G401.6 (cell line): ENCODE data around the gene FERD3L.

ENCODE experiments used
- FAIRE-seq: peaks from 2 replicates; lab custom pipeline; 2012; peaks lifted over from hg19 to GRCh38; lab: Jason Lieb, UNC

Gene FERD3L

DNA sequence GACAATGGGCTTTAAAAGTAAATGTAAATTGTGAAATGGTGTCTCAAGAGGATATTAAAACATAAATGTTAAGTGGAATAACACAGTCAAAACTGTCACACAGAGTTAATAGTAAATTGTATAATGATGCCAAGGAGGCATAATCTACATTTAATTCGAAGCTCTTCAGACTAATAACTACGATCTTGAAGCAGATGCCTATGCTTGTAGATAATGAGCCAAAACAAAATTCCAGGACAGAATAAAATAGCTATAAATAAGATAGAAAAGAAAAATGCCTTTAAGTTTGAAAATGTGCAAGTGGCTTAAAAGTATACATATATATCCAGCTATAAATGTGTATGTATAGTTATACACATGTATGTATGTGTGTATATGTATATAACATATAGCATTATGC lies 45.3 kb downstream of the FERD3L start:
- no peak for FAIRE-seq

DNA sequence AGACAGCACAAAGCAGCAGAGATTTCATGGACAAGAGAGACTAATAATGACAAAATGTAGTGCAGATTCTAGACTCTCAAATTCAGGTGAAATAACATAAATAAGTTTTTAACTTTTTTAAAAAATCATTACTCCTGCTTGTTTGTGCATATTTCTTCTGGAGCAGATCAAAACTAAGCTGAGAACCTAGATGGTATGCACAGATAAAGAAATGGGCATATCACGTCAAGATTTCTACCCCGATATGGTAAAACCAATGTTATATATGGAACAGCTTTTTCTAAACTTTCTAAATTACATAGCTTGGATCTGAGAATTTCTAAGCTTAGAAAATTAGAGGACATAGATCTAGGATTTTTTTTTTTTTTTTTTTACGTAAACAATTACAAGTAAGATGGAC lies 46.0 kb downstream of the FERD3L start:
- no peak for FAIRE-seq

DNA sequence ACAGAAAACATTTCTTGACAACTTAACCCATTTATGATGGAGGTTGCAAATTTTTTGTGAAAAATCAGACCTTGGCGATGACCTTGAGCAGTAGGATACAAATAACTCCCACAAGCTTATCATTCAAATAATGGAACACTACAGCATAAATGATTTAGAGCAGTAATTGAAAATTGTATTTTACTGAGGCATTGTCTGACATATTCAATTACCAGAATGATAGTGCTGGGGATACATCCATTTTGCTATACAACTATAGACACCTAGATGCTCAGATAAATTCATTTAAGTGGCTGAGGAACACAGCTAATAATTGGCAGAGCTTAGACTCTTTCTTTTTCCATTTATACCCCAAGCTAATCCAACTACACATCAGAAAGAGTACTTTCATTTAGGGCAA lies 46.7 kb downstream of the FERD3L start:
- no peak for FAIRE-seq

DNA sequence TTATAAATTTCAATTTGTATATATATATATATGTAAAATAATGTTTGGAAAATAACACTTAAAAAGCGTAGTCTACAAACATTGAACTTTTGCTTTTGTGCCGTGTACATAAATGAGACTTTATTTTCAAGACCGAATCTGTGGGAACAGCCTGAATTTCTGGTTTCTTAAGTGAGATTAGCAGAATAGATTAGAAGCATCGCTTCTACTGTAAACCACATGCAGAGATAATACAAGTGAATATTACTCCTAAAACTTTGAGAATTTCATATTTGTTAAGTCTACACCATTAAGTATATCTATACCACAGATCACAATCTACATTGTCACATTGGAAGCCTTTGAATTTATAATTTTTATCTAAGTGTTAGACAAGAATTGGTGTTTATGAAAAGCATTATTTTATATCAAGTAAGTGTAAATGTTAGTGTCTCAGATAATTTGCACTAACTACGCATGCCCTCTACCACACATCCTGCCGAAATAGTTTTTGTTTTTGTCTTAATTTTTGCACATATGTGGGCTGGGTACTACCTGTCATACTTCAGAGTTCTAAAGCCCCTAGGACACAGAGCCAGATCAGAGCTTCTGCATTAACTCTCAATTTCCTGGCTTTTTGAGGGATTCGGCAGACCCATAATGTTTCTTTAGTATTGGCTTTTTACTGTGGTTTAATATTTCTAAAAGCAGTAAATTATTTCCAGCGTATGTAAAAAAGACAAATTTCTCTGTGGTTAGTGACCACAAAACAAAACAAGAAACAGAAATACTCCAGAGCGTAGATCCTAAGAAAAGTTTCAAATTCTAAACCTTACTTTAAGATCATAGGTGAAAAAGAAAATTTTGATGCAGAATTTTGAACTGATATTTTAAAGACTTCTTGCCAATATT lies 47.8 kb downstream of the FERD3L start:
- FAIRE-seq: peak; percentile 17

DNA sequence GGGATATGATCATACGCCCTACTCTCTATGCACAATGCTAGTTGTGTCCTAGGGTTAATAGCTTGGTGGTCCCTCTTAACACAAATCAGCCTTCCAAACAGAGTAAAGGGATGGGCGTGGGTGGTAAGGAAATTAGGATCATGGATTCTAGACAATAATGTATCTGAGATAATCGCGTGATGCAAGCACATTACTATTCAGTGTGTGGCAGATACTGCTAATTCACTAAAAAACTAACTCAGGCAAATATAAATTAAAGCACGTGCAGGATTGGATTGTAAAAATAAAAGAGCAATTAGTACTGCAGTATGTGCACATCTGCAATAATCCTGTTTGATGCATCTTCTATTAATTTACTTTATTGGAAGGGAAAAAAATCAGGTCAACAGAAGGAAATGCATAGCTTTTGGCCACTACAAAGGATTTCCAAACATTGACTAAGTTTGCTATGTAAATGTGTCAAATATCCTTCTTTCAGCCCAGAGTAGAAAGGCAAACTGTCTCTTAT lies 49.8 kb downstream of the FERD3L start:
- FAIRE-seq: no peak
